Thyroid gland (tissue), 4 donors: ENCODE data around the gene TFR2. TPM values are rescaled to one million over a fixed set of nuclear protein-coding genes. Genes with fewer than 3 reads are reported as not detected.
A peak's percentile ranks its signal among the peaks of the same experiment; 100 is the strongest.

Source experiments
- DNase-seq, 2 donors: peaks; one replicate each; pipeline ENCODE4 v3.0.0-alpha.2; 2019
- H3K27ac ChIP-seq, 3 donors: fragments of 200-600 bp; sonication (generic); 1 replicate in 2 of 3; 2 replicates in 1 of 3; pipeline ENCODE4 v1.5.1; 2016 to 2019; ENCODE audit warnings: mild to moderate bottlenecking in 1 of 3, moderate library complexity in 1 of 3
- H3K27me3 ChIP-seq: fragments of 200-600 bp; sonication (generic); one replicate; pipeline ENCODE4 v1.5.1; 2019
- H3K36me3 ChIP-seq, 2 donors: fragments of 200-600 bp; sonication (generic); one replicate each; pipeline ENCODE4 v1.5.1; 2016 to 2019
- H3K4me1 ChIP-seq, 2 donors: fragments of 200-600 bp; sonication (generic); one replicate each; pipeline ENCODE4 v1.5.1; 2017 to 2019
- H3K4me3 ChIP-seq, 3 donors: fragments of 200-600 bp; sonication (generic); replicated peaks in 1 of 3; 1 replicate in 2 of 3; 2 replicates in 1 of 3; pipeline ENCODE4 v1.5.1; 2016; ENCODE audit warnings: mild to moderate bottlenecking in 1 of 3
- H3K9me3 ChIP-seq: fragments of 200-600 bp; sonication (generic); one replicate; pipeline ENCODE4 v1.5.1; 2017
- POLR2A ChIP-seq, 2 donors: fragments of 450-650 bp; IDR thresholded peaks; one replicate each; pipeline ENCODE4 v1.6.1; 2017; ENCODE audit warnings: antibody characterized with exemption in 2 of 2, mild to moderate bottlenecking in 2 of 2, moderate library complexity in 1 of 2
- WGBS, 2 donors: methylation state at CpG; one replicate each; pipeline ENCODE4 v1.1.5; 2017; 5-methylcytosine and 5-hydroxymethylcytosine counted together
- intact Hi-C: fragments of 100-400 bp; cut with DNase I; formaldehyde crosslinking; loops from one replicate; pipeline ENCODE4 v1.15.1; 2023
- total RNA-seq, 4 donors: library from RNA; depleted of rRNA; stranded (reverse); fragments of >200 nt; gene quantifications; one replicate each; pipeline ENCODE4 v1.2.3, GENCODE V29; 2016
- TF ChIP-seq, protein P1 (sequence below), 6 experiments: fragments of 200-600 bp in 3 of 6; fragments of 450-650 bp in 3 of 6; sonication (generic) in 3 of 6; IDR thresholded peaks; one replicate each; pipeline ENCODE4 v1.5.1; 2016 to 2019; ENCODE audit warnings: antibody characterized with exemption in 6 of 6, mild to moderate bottlenecking in 2 of 6, inconsistent platforms in 1 of 6, moderate library complexity in 1 of 6

The TFR2 gene
- total RNA-seq, 4 donors from 2014 or later = 0.22 to 0.27 TPM; not detected in 2

DNA sequence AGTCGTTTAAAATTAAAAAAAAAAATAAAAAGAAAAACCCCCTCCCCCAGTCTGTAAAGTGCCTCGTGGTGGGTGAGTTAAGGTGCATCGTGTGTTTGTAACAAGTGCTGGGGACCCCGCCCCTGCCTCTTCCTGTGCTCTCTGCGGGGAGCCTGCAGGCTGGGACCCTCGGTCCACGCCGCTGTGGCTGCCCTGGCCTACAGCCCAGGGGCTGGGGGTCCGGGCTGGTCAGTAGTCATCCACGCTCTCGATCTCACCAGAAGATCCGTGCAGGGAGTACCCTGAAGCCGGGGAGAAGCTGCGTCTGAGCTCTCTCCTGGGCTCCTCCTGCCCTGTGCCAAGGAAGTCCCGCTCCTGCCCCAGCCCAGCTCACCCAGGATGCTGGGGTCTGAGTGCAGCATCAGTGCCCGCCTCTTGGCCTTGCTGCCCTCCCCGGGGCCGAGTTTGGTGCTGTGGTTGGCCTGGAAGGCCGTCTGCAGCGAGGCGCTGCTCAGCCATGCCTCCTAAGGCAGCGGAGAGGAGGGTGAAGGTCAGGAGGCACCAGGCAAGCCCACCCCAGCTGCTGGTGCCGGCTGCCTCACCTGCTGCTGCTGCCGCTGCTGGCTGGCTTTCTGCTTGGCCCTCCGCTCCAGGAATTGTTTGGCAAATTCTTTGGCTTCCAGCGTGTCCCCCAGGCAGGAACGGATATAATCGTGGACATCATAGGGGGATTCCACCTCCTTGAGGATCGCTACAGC is 40.3 kb upstream of the TFR2 start:
- 84 to 88% methylated on average over 27 to 28 of the region's 29 CpGs for WGBS, 2 donors
- H3K9me3 ChIP-seq = no peaks in the 10 kb centered on the region
- no peak overlapping the region for H3K4me3 ChIP-seq
- H3K27ac ChIP-seq = no peak overlapping the region
- no peaks in the 10 kb centered on the region for H3K4me1 ChIP-seq
- DNase-seq = no peak
- intact Hi-C loops = loop anchor here (10.0 kb wide), 1 partner anchor 217 kb away; the partner anchor contains the start of gene SPACDR
- peaks cover 75 to 81% of the 10 kb centered on the region in 2 donors for H3K36me3 ChIP-seq
- H3K27me3 ChIP-seq = no peaks in the 10 kb centered on the region
- TF ChIP-seq, protein P1, sequence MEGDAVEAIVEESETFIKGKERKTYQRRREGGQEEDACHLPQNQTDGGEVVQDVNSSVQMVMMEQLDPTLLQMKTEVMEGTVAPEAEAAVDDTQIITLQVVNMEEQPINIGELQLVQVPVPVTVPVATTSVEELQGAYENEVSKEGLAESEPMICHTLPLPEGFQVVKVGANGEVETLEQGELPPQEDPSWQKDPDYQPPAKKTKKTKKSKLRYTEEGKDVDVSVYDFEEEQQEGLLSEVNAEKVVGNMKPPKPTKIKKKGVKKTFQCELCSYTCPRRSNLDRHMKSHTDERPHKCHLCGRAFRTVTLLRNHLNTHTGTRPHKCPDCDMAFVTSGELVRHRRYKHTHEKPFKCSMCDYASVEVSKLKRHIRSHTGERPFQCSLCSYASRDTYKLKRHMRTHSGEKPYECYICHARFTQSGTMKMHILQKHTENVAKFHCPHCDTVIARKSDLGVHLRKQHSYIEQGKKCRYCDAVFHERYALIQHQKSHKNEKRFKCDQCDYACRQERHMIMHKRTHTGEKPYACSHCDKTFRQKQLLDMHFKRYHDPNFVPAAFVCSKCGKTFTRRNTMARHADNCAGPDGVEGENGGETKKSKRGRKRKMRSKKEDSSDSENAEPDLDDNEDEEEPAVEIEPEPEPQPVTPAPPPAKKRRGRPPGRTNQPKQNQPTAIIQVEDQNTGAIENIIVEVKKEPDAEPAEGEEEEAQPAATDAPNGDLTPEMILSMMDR (IDR thresholded peaks at IDR 0.05) = no peak
- TF ChIP-seq POLR2A (IDR thresholded peaks at IDR 0.05) = no peak

DNA sequence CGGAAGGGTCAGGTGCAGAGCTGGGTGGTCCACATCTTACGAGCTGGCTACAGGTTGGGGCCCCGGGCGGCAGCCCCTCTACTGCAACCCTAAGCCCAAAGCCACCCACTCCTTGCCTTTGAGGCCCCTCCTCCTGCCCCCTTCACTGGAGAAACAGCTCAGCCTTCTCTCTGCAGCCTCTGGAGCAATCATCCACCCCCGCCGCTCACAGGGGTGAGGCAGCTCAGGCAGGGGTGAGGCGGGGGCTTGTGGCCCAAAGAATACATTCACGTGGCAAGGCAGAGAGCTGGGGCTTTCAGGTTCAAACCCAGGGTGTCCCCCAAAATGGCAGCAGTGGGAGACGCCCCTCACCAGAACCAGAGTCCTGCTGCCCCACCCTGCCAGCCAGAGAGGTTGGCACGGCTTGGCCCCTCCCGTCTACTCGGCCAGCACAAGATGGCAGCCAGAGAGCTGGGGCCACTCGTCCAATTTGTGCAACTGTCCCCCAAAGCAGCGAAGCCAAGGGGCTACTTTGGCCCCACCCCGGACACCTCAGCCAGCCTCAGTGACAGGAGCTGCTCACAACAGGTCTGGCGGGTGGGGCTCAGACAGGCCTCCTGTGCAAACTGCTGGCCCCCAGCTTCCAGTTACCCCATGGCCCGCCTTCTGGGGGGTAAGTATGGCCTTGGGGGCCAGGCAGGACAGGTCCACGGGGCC is 39.4 kb upstream of the TFR2 start:
- Histone ChIP-seq H3K36me3 (peaks cover 68 to 73% of the 10 kb centered on the region in 2 donors), H3K27me3 (no peaks in the 10 kb centered on the region), H3K4me1 (peaks cover 4 to 8% of the 10 kb centered on the region in 2 donors), H3K9me3 (no peaks in the 10 kb centered on the region), H3K4me3 (no peak overlapping the region), H3K27ac (peak overlapping the region in 1 of 3 donors; percentile 30)
- TF ChIP-seq, protein P1 (IDR thresholded peaks at IDR 0.05) = no peak
- no peak for TF ChIP-seq POLR2A (IDR thresholded peaks at IDR 0.05)
- 80 to 97% methylated on average over 10 to 18 of the region's 18 CpGs for WGBS, 2 donors
- DNase-seq = no peak
- intact Hi-C loops = loop anchor here (10.0 kb wide), 1 partner anchor 216 kb away; the partner anchor contains the start of gene SPACDR

DNA sequence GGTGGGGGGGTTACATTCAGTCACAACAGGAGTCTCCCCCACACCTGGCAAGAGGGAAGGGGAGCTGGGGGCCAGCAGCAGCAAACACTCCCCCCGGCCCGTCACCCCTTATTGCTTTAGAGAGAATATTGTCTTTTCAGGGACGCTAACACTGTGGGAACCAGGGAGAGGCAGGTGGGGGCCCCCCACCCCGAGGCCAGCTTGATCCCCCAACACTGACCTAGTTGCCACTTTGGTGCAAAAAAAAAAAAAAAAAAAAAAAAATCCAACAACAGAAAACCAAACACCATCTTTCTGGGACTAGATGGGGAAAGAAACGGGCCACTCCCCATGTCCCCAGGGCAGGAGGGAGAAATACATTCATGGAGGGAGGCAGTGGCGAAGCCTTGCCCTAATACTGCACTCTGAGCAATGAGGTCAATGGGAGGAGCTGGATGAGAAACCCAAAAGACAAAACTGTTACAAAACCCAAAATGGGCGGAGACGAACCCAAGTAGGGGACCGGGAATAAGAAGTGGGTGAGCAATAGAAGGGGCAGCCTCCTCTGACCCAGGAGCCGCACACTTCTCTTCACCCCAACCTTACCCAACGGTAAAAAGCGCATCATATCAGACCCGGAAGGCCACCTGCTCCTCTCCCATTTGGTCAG is 38.7 kb upstream of the TFR2 start:
- no peak overlapping the region for H3K4me3 ChIP-seq
- H3K27ac ChIP-seq = peak overlapping the region in 1 of 3 donors; percentile 30
- intact Hi-C loops = loop anchor here (10.0 kb wide), 1 partner anchor 215 kb away; the partner anchor contains the start of gene SPACDR
- TF ChIP-seq, protein P1 (IDR thresholded peaks at IDR 0.05) = no peak
- TF ChIP-seq POLR2A (IDR thresholded peaks at IDR 0.05) = no peak
- DNase-seq = no peak
- H3K27me3 ChIP-seq = no peaks in the 10 kb centered on the region
- H3K4me1 ChIP-seq = peaks cover 8% of the 10 kb centered on the region in 2 donors
- 82% methylated on average over 13 of the region's 13 CpGs for WGBS, 2 donors
- H3K36me3 ChIP-seq = peaks cover 61 to 66% of the 10 kb centered on the region in 2 donors
- no peaks in the 10 kb centered on the region for H3K9me3 ChIP-seq

DNA sequence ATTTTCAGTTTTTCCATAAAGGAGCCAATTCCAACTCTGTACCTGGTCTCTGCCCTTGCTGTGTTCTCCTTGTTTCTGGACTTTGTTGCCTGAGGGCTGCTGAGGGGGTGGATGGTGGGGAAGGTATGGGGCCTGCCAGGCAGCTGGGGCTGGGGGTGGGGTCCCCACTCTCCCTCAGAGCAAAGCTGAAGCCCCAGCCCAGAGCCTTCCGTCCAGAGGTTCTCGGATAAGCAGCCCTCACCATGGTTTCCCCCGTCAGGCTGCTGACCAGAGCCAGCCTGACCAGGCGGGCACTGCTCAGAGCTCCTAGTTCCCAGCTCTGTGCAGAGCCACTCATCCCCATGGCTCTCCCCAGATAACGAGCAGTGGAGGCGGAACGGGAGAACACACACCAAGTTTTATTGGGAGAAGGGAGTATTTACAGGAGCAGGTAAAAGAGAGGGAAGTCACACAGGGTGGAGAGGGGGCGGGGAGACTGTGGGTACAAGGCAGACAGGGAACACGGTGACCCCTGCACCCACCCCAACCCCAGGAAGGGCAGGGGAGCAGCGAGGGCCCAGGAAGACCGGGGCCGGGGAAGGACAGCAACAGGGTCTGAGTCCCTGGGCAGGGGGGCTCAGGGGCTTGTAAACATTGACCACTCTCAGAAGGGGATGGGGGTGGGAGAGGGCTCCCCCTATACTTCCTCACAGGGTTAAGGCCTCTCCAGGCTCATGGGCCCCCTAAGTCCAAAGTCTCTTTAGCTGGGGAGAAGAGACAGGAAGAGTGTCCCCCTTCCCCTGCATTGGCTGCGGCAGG is 38.0 kb upstream of the TFR2 start:
- TF ChIP-seq POLR2A (IDR thresholded peaks at IDR 0.05) = no peak
- TF ChIP-seq, protein P1 (IDR thresholded peaks at IDR 0.05) = no peak
- peaks cover 8% of the 10 kb centered on the region in 2 donors for H3K4me1 ChIP-seq
- H3K27me3 ChIP-seq = no peaks in the 10 kb centered on the region
- H3K36me3 ChIP-seq = peaks cover 54 to 59% of the 10 kb centered on the region in 2 donors
- intact Hi-C loops = no loop called here
- no peak for DNase-seq
- H3K9me3 ChIP-seq = no peaks in the 10 kb centered on the region
- WGBS, 2 donors = 80 to 88% methylated on average over 10 to 12 of the region's 13 CpGs
- H3K27ac ChIP-seq = peak overlapping the region in 1 of 3 donors; percentile 2
- H3K4me3 ChIP-seq = no peak overlapping the region
